Caco-2 (cell line): ENCODE results near the gene ERCC1. TPM values are rescaled to one million over a fixed set of nuclear protein-coding genes. Genes with fewer than 3 reads are reported as not detected.
A peak's percentile ranks its signal among the peaks of the same experiment; 100 is the strongest.
"Not testable (repeated sequence)": the region's sequence is repeated elsewhere in the genome, so short reads cannot be mapped to it uniquely, and the experiment has no call there.

Experiments
- BruUV-seq: library from RNA; stranded (reverse); fragments of 400-500 nt; replicated peaks from 2 replicates; lab custom pipeline; 2021; lab: Mats Ljungman, UMichigan
- CTCF ChIA-PET: fragments of 300-600 bp; sonication (Branson Sonifier 250); formaldehyde crosslinking; loops from one replicate; lab custom pipeline; 2022; ENCODE audit warnings: antibody characterized with exemption; lab: Charles Lee
- POLR2A ChIA-PET: fragments of 300-600 bp; sonication (Branson Sonifier 250); formaldehyde crosslinking; loops from one replicate; lab custom pipeline; 2022; ENCODE audit warnings: antibody characterized with exemption; lab: Charles Lee
- DNase-seq, 2 experiments: peaks; one replicate each; pipeline versions ENCODE4 v3.0.0 to v3.0.0-alpha.2; 2020 to 2022
- H3K27me3 ChIP-seq: replicated peaks from 2 replicates; pipeline ENCODE4 v1.6.0; 2011; ENCODE audit warnings: low read length; ENCODE audit not compliant: control insufficient read depth, insufficient read depth
- H3K36me3 ChIP-seq: 2 replicates; pipeline ENCODE4 v1.5.1; 2011; ENCODE audit warnings: low read length; ENCODE audit not compliant: control insufficient read depth, insufficient read depth
- H3K4me1 ChIP-seq: fragments of 250-450 bp; sonication (Bioruptor Pico); 2 replicates; pipeline ENCODE4 v1.5.1; 2020; ENCODE audit warnings: mild to moderate bottlenecking
- H3K4me3 ChIP-seq: 2 replicates; pipeline ENCODE4 v1.5.1; 2011; ENCODE audit warnings: low read depth, mild to moderate bottlenecking, control low read depth, low read length
- H3K9me3 ChIP-seq: fragments of 250-450 bp; sonication (Bioruptor Pico); 2 replicates; pipeline ENCODE4 v1.5.1; 2020; ENCODE audit warnings: mild to moderate bottlenecking, moderate library complexity
- H3K27ac Mint-ChIP-seq: one replicate; pipeline ENCODE4 v1.8.0; 2022; ENCODE audit warnings: mixed read lengths; ENCODE audit not compliant: unreplicated experiment
- H3K27me3 Mint-ChIP-seq: one replicate; pipeline ENCODE4 v1.8.0; 2022; ENCODE audit warnings: mixed read lengths; ENCODE audit not compliant: insufficient read depth, unreplicated experiment
- H3K36me3 Mint-ChIP-seq: one replicate; pipeline ENCODE4 v1.8.0; 2022; ENCODE audit warnings: mild to moderate bottlenecking, mixed read lengths; ENCODE audit not compliant: insufficient read depth, unreplicated experiment
- H3K4me1 Mint-ChIP-seq: one replicate; pipeline ENCODE4 v1.8.0; 2022; ENCODE audit warnings: low read depth, mixed read lengths; ENCODE audit not compliant: unreplicated experiment
- H3K4me3 Mint-ChIP-seq: one replicate; pipeline ENCODE4 v1.8.0; 2022; ENCODE audit warnings: mild to moderate bottlenecking, moderate library complexity, mixed read lengths; ENCODE audit not compliant: unreplicated experiment
- H3K9me3 Mint-ChIP-seq: one replicate; pipeline ENCODE4 v1.8.0; 2022; ENCODE audit warnings: mixed read lengths; ENCODE audit not compliant: unreplicated experiment
- intact Hi-C: fragments of 100-400 bp; cut with micrococcal nuclease; formaldehyde crosslinking; loops from one replicate; pipeline ENCODE4 v1.10.0; 2022; ENCODE audit not compliant: unreplicated experiment
- total RNA-seq: library from RNA; stranded (reverse); gene quantifications from 2 replicates; pipeline ENCODE4 v1.2.3, GENCODE V29; 2022
- TF ChIP-seq, protein P1 (sequence below), 2 experiments: fragments of 200-600 bp in 1 of 2; IDR thresholded peaks; 1 replicate in 1 of 2; 2 replicates in 1 of 2; pipeline versions ENCODE4 v1.5.1 to v1.8.0; 2011 to 2022; ENCODE audit warnings: antibody characterized with exemption in 1 of 2, control low read depth in 1 of 2, inconsistent platforms in 1 of 2, low read depth in 1 of 2, low read length in 1 of 2, mild to moderate bottlenecking in 1 of 2, moderate library complexity in 1 of 2; ENCODE audit not compliant: insufficient read depth in 1 of 2, severe bottlenecking in 1 of 2, unreplicated experiment in 1 of 2

ERCC1 gene
- total RNA-seq, 1 experiment from 2014 or later, result 51.0 TPM

GRCh38 chr19:45409557-45409920 lies 14.2 kb downstream of the ERCC1 start:
- Mint-ChIP-seq H3K27ac (no peak overlapping the region), H3K9me3 (no peaks in the 10 kb centered on the region), H3K27me3 (no peaks in the 10 kb centered on the region), H3K4me3 (no peak overlapping the region), H3K4me1 (peaks cover 6% of the 10 kb centered on the region), H3K36me3 (peaks cover 60% of the 10 kb centered on the region)
- ChIA-PET POLR2A (interaction anchor here (0.6 kb wide), 1 partner anchor 12 kb away, joined by 3 read pairs; no protein-coding TSS in a partner anchor), CTCF (no interaction called here)
- no peaks in the 10 kb centered on the region; the same call in 1 of the 2 replicates for H3K36me3 ChIP-seq
- H3K27me3 ChIP-seq, result no peaks in the 10 kb centered on the region
- intact Hi-C loops, result loop anchor here (5.0 kb wide), 1 partner anchor 232 kb away; the partner anchor contains the start of genes BLOC1S3 and TRAPPC6A
- DNase-seq, result no peak
- no peaks in the 10 kb centered on the region for H3K9me3 ChIP-seq
- no peak overlapping the region for H3K4me3 ChIP-seq
- TF ChIP-seq, protein P1, sequence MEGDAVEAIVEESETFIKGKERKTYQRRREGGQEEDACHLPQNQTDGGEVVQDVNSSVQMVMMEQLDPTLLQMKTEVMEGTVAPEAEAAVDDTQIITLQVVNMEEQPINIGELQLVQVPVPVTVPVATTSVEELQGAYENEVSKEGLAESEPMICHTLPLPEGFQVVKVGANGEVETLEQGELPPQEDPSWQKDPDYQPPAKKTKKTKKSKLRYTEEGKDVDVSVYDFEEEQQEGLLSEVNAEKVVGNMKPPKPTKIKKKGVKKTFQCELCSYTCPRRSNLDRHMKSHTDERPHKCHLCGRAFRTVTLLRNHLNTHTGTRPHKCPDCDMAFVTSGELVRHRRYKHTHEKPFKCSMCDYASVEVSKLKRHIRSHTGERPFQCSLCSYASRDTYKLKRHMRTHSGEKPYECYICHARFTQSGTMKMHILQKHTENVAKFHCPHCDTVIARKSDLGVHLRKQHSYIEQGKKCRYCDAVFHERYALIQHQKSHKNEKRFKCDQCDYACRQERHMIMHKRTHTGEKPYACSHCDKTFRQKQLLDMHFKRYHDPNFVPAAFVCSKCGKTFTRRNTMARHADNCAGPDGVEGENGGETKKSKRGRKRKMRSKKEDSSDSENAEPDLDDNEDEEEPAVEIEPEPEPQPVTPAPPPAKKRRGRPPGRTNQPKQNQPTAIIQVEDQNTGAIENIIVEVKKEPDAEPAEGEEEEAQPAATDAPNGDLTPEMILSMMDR (IDR thresholded peaks at IDR 0.05; ENCODE audit: insufficient read depth in 1 of 2, low read depth in 1 of 2, low read length in 1 of 2, severe bottlenecking in 1 of 2, unreplicated experiment in 1 of 2), result no peak
- no TSS peak for BruUV-seq
- H3K4me1 ChIP-seq, result no peaks in the 10 kb centered on the region

GRCh38 chr19:45408830-45409556 lies 14.7 kb downstream of the ERCC1 start:
- no peaks in the 10 kb centered on the region for H3K27me3 ChIP-seq
- ChIA-PET POLR2A (interaction anchor here (0.6 kb wide), 1 partner anchor 30 kb away, joined by 3 read pairs; no protein-coding TSS in a partner anchor), CTCF (no interaction called here)

GRCh38 chr19:45408121-45408520 lies 15.6 kb downstream of the ERCC1 start:
- Histone ChIP-seq H3K36me3 (no peaks in the 10 kb centered on the region; the same call in 1 of the 2 replicates), H3K4me3 (no peak overlapping the region), H3K27me3 (no peaks in the 10 kb centered on the region), H3K4me1 (peaks cover 9% of the 10 kb centered on the region), H3K9me3 (no peaks in the 10 kb centered on the region)
- intact Hi-C loops, result loop anchor here (5.0 kb wide), 1 partner anchor 231 kb away; the partner anchor contains the start of genes BLOC1S3 and TRAPPC6A
- TF ChIP-seq, protein P1 (IDR thresholded peaks at IDR 0.05; ENCODE audit: insufficient read depth in 1 of 2, low read depth in 1 of 2, low read length in 1 of 2, severe bottlenecking in 1 of 2, unreplicated experiment in 1 of 2), result no peak
- peaks cover 66% of the 10 kb centered on the region for H3K36me3 Mint-ChIP-seq
- no peak overlapping the region for H3K27ac Mint-ChIP-seq
- BruUV-seq, result no TSS peak
- no peaks in the 10 kb centered on the region for H3K27me3 Mint-ChIP-seq
- no peaks in the 10 kb centered on the region for H3K9me3 Mint-ChIP-seq
- peak overlapping the region; percentile 55 for H3K4me3 Mint-ChIP-seq
- POLR2A ChIA-PET, result no interaction called here
- CTCF ChIA-PET, result no interaction called here
- DNase-seq, result no peak
- peaks cover 17% of the 10 kb centered on the region for H3K4me1 Mint-ChIP-seq

More at GRCh38 chr19:45408830-45409556, 14.7 kb downstream of the ERCC1 start:
- H3K27me3 Mint-ChIP-seq, result no peaks in the 10 kb centered on the region
- intact Hi-C loops, result loop anchor here (5.0 kb wide), 1 partner anchor 232 kb away; the partner anchor contains the start of genes BLOC1S3 and TRAPPC6A
- DNase-seq, result no peak
- H3K9me3 ChIP-seq, result no peaks in the 10 kb centered on the region
- peaks cover 63% of the 10 kb centered on the region for H3K36me3 Mint-ChIP-seq
- H3K4me3 Mint-ChIP-seq, result no peak overlapping the region
- BruUV-seq, result TSS peak; percentile 22
- H3K4me3 ChIP-seq, result no peak overlapping the region
- H3K36me3 ChIP-seq, result no peaks in the 10 kb centered on the region; the same call in 1 of the 2 replicates
- no peaks in the 10 kb centered on the region for H3K9me3 Mint-ChIP-seq
- H3K27ac Mint-ChIP-seq, result peak overlapping the region; percentile 5
- H3K4me1 Mint-ChIP-seq, result peaks cover 8% of the 10 kb centered on the region
- no peaks in the 10 kb centered on the region; the same call in 1 of the 2 replicates for H3K4me1 ChIP-seq
- TF ChIP-seq, protein P1 (IDR thresholded peaks at IDR 0.05; ENCODE audit: insufficient read depth in 1 of 2, low read depth in 1 of 2, low read length in 1 of 2, severe bottlenecking in 1 of 2, unreplicated experiment in 1 of 2), result no peak

DNA sequence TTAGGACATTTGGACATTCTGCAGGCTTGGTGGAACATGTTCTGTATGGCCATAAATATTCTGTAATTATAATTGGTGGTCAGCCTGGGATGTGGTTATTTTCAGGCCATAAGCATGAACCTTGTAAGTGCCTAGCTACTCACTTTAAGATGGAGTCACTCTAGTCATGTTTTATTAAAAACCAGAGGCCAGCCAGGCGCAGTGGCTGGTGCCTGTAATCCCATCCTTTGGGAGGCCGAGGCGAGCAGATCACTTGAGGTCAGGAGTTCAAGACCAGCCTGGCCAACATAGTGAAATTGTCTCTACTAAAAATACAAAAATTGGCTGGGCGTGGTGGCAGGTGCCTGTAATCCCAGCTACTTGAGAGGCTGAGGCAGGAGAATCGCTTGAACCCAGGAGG lies 16.1 kb downstream of the ERCC1 start:
- peak overlapping the region; percentile 81 for H3K4me3 ChIP-seq
- H3K4me1 ChIP-seq, result peaks cover 13% of the 10 kb centered on the region
- intact Hi-C loops, result loop anchor here (5.0 kb wide), 1 partner anchor 230 kb away; the partner anchor contains the start of genes BLOC1S3 and TRAPPC6A
- peaks cover 67% of the 10 kb centered on the region for H3K36me3 Mint-ChIP-seq
- POLR2A ChIA-PET, H3K9me3 Mint-ChIP-seq, H3K27ac Mint-ChIP-seq, H3K27me3 Mint-ChIP-seq, H3K9me3 ChIP-seq, H3K36me3 ChIP-seq, CTCF ChIA-PET, DNase-seq, H3K27me3 ChIP-seq, BruUV-seq: not testable (repeated sequence)
- H3K4me3 Mint-ChIP-seq, result peak overlapping the region; percentile 93
- H3K4me1 Mint-ChIP-seq, result peaks cover 17% of the 10 kb centered on the region
